ENCODE measurements around the gene PMF1.

PMF1 gene

DNA sequence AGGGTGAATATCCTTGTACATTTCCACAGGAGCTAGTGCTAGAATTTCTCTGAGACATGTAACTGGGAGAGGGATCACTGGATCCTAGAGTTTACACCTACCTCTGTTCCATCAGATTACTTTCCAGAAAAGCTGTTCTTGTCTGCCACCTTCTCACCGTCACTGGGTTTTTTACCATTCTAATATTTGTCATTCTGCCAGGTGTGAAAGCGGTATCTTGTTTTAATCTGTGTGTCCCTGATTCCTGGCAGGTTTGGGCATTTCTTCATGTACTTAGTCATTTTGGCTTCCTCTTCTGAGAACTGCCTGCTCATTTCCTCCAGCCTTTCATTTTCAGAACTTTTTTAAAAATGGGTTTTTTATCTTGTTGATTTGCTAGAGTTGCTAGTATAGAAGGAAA, 5.1 kb downstream of the PMF1 start:
- FAIRE-seq (no peak), DNase-seq (ENCODE audit: insufficient read length, low spot score) (peak; percentile 54)
- TF ChIP-seq POLR2A (IDR thresholded peaks at IDR 0.05; ENCODE audit: low read depth, low read length): no peak

DNA sequence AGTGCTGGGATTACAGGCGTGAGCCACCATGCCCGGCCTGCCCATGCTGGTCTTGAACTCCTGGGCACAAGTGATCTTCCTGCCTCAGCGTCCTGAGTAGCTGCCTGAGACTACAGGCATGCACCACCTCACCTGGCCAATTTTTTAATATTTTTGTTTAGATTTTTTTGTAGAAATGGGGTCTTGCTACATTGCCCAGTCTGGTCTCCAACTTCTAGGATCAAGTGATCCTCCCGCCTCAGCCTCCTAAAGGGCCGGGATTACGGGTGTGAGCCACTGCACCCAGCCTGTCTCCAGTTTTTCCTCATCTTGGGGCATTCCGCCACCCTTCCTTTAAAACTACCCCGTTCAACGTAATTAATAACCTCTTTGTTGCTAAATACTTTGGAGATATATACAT, 7.4 kb downstream of the PMF1 start:
- no peak for TF ChIP-seq POLR2A (IDR thresholded peaks at IDR 0.05; ENCODE audit: low read depth, low read length)
- FAIRE-seq: no peak
- no peak for DNase-seq (ENCODE audit: insufficient read length, low spot score)

DNA sequence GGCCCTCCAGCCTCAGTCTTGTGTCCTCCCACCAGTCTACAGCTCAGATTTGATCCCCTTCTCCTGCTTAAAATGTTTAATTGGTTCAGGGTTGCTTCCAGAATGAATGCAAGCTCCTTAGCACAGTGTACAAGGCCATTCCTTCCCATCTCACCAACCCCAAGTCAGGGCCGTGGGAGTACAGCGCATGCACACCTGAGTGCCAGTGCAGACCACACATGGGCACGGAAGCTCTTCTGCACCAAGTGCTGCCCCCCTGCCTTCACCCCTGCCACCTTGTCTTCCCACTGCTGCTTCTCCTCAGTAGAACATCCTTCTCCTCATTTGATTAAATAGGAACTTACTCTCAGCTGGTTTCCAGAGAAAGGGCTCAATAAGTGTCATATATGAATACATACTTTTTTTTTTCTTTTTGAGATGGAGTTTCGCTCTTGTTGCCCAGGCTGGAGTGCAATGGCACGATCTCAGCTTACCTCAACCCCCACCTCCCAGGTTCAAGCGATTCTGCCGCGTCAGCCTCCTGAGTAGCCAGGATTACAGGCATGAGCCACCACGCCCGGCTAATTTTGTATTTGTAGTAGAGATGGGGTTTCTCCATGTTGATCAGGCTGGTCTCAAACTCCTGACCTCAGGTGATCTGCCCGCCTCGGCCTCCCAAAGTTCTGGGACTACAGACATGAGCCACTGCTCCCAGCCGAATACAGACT, 9.3 kb downstream of the PMF1 start:
- FAIRE-seq (no peak), DNase-seq (ENCODE audit: insufficient read length, low spot score) (no peak)
- TF ChIP-seq POLR2A (IDR thresholded peaks at IDR 0.05; ENCODE audit: low read depth, low read length): no peak

DNA sequence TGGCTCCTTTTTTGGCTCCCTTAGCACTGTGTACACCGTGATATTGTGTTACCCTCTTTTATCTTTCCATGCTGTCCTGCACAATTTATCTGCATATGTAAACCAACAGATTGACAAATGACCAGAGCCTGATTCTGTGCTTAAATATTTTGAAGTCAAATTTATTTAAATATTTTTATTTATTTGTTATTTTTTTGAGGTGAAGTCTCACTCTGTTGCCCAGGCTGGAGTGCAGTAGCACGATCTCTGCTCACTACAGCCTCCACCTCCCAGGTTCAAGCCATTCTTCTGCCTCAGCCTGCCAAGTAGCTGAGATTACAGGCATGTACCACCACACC, 12.8 kb downstream of the PMF1 start:
- DNase-seq (ENCODE audit: insufficient read length, low spot score): no peak
- no peak for TF ChIP-seq POLR2A (IDR thresholded peaks at IDR 0.05; ENCODE audit: low read depth, low read length)
- FAIRE-seq: no peak

DNA sequence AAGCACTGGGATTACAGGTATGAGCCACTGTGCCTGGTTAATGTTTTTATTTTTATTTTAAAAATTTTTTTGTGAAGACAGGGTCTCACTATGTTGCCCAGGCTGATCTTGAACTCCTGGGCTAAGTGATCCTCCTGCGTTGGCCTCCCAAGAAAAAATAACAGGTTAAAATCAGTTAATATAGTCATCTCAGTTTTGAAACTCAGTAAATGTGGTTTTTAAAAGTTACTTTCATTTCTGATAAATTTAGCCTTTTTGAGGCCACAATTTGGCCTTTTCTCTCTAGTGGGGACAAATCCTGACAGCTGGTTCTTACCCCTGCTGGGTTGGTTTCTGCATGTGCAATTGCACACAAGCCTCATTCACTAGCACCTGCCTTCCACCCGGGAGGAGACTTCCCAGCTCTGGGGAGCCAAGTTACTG, 13.3 kb downstream of the PMF1 start:
- FAIRE-seq (no peak), DNase-seq (ENCODE audit: insufficient read length, low spot score) (no peak)
- no peak for TF ChIP-seq POLR2A (IDR thresholded peaks at IDR 0.05; ENCODE audit: low read depth, low read length)

DNA sequence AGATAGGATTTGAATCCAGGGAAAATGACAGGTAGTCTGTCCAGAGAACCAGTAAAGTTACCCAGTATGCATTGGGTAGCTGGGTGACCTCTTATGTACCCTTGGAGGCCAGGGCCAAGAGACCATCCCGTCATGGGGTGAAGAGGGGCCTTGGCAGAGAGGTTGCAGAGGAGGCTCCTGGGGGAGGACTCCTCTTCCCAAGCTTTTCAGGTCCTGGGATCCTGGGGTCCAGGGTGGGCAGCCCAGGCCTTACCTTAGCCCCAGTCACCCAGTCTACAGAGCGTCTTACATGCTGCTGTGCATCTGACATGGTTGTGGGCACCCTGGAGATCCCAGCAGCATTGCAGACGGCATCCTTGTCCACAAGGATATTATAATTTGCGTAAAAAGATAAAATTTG, 14.0 kb downstream of the PMF1 start:
- no peak for DNase-seq (ENCODE audit: insufficient read length, low spot score)
- TF ChIP-seq POLR2A (IDR thresholded peaks at IDR 0.05; ENCODE audit: low read depth, low read length): no peak
- no peak for FAIRE-seq

DNA sequence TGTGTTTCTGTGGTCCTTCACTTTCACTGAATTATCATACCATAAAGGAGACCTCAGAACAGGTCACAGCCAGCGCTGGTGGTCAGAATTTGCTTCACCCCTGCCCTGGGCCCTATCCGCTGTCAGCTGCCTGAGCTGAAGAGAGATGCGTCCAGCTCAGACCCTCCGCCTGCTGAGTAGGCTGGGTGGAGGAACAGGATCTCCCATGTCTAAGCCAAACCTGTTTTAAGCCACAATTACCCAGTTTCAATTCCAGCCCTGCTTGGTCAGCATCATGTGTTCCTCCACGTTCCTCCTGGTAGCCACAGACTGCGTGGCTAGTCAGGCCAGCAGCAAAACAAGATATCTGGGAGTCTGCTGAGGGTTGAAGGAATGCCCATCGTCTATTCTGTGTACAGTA, 15.7 kb downstream of the PMF1 start:
- FAIRE-seq: no peak

DNA sequence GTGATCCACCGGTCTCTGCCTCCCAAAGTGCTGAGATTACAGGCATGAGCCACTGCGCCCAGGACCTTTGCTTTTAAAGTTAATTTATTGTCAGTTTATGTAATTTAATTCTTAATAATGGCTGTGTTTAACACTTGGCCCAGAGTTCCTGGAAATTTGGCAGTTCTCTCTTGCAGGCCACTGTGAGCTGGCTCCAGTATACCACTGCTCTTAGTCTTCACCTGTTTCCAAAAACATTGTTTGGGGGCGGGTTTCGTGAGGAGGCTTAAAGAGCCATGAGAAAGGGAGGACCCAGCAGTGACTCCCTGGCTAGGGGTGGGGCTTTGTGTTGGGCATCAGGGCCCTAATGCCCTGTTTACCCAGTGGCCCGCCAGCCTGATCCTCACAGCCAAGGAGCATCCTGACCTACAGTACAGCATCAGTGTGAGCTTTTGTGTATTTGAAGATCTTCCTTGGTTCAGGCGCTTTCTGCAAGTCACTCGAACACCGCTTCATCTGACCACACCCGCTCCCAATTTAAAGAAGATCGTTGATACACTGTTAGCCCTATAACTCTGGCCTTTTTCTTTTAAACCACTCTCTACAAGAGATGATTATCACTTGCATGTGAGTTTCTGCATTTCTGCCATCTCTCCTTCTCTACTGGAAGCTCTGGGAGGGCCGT, 17.1 kb downstream of the PMF1 start:
- no peak for FAIRE-seq
- DNase-seq (ENCODE audit: insufficient read length, low spot score): no peak
- no peak for TF ChIP-seq POLR2A (IDR thresholded peaks at IDR 0.05; ENCODE audit: low read depth, low read length)

More for the DNA sequence above, 15.7 kb downstream of the PMF1 start:
- no peak for DNase-seq (ENCODE audit: insufficient read length, low spot score)
- TF ChIP-seq POLR2A (IDR thresholded peaks at IDR 0.05; ENCODE audit: low read depth, low read length): no peak

DNA sequence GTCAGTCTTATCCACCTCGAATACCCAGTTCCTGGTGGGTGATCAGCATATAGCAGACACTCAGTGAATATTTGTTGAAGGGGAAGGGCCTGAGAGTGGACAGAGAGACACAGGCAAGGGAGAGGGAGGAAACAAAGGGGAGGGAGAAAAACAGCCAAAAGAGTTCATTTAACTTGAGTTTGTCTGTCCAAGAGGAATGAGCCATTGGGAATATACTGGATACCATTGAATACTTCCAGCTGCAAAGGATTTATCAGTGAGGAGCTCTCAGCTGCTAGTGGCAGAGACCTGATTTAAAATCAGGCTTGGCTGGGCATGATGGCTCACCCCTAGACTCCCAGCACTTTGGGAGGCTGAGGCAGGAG, 17.6 kb downstream of the PMF1 start:
- no peak for TF ChIP-seq POLR2A (IDR thresholded peaks at IDR 0.05; ENCODE audit: low read depth, low read length)
- FAIRE-seq (no peak), DNase-seq (ENCODE audit: insufficient read length, low spot score) (no peak)

DNA sequence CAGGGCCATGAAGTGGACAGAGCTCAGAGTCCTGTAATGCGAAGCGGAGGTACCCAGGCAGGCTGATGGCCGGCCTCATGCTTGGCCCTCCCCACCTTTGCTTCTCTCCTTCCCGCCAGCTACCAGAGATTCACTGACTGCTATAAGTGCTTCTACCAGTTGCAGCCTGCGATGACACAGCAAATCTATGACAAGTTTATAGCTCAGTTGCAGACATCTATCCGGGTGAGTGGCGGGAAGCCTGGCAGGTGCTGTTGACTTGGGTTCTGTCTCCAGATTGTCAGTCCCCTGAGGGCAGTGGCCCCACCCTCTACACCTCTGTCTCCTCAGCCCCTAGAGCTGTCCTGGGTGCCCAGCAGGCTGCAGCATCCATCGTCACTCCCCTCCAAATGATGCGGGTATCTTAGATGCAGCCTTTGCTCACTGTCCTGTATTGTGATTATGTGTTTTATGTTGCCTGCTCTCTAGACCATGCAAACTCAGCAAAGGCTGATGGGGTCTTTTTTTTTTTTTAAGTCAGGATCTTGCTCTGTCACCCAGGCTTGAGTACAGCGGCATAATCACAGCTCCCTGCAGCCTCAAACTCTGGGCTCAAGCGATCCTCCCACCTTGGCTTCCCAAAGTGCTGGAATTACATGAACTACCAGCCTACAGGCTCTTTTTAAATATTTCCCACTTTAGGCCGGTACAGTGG, 19.5 kb downstream of the PMF1 start:
- no peak for FAIRE-seq
- DNase-seq (ENCODE audit: insufficient read length, low spot score): no peak
- no peak for TF ChIP-seq POLR2A (IDR thresholded peaks at IDR 0.05; ENCODE audit: low read depth, low read length)

DNA sequence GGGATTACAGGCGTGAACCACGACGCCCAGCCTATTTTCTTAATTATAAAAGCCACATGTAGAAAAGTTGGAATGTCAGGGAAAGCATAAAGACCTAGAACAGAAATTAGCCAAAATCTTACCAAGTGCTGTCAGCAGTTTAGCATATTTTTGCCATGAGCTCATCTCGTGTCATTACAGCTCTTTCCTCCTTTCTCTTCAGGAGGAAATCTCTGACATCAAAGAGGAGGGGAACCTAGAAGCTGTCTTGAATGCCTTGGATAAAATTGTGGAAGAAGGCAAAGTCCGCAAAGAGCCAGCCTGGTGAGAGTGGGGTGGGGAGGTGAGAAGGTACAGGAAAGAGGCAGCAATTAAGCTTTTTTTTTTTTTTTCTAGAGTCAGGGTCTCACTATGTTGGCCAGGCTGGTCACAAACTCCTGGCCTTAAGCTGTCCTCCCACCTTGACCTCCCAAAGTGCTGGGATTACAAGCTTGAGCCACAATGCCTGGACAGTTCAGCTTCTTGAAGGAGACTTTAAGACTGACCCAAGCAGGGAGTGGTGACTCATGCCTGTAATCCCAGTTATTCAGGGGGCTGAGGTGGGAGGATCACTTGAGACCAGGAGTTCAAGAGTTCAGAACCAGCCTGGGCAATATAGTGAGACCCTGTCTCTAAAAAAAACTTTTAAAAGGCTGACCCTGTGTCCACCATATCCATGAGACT, 20.8 kb downstream of the PMF1 start:
- peak; percentile 75 for DNase-seq (ENCODE audit: insufficient read length, low spot score)
- TF ChIP-seq POLR2A (IDR thresholded peaks at IDR 0.05; ENCODE audit: low read depth, low read length): no peak
- no peak for FAIRE-seq

DNA sequence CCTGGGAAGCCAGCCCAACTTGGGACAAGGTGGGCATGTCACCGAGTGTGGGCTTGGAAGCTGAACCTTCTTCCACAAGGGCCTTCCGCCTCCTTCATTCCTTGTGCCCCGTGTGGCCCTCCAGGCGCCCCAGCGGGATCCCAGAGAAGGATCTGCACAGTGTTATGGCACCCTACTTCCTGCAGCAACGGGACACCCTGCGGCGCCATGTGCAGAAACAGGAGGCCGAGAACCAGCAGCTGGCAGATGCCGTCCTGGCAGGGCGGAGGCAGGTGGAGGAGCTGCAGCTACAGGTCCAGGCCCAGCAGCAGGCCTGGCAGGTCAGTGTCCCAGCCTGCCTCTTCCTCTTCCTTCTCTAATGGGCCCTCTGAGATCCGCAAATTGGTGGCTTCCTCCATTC, 23.4 kb downstream of the PMF1 start:
- FAIRE-seq: no peak
- TF ChIP-seq POLR2A (IDR thresholded peaks at IDR 0.05; ENCODE audit: low read depth, low read length): no peak

DNA sequence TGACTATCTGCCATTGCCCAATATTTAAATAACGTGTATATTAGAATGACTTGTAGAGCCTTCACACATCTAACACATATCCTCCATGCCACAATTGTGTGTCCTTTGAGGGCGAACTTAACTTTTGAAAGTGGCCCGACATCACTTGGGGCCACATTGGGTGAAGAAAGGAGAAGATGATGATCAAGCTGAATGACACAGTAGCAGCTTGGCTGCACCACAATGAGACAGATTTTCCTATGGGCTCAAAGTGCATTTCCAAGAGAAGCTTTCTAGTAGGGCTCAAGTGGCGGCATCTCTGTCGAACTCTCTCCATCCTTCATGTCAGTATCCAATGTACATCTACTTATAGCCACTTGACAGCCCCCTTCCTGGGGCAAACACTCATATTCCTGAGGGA, 25.4 kb downstream of the PMF1 start:
- no peak for DNase-seq (ENCODE audit: insufficient read length, low spot score)
- no peak for TF ChIP-seq POLR2A (IDR thresholded peaks at IDR 0.05; ENCODE audit: low read depth, low read length)
- FAIRE-seq: no peak

More for the DNA sequence above, 23.4 kb downstream of the PMF1 start:
- no peak for DNase-seq (ENCODE audit: insufficient read length, low spot score)

DNA sequence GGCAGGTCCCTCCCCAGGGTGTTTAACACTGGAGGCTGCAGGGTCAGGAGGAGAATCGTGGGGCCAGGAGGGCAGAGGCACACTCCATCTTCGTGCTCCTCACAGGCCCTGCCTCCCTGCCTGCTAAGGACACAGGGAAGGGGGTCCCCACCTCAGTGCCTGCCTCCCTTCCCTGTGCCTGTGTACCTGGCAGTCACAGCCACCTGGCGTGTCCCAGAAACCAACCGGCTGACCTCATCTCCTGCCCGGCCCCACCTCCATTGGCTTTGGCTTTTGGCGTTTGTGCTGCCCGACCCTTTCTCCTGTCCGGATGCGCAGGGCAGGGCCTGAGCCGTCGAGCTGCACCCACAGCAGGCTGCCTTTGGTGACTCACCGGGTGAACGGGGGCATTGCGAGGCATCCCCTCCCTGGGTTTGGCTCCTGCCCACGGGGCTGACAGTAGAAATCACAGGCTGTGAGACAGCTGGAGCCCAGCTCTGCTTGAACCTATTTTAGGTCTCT, 28.6 kb downstream of the PMF1 start:
- FAIRE-seq (peak; percentile 65), DNase-seq (ENCODE audit: insufficient read length, low spot score) (peak; percentile 99)
- 0 out of 2 replicates have a peak, but pooled peaks have one; percentile 8 for TF ChIP-seq POLR2A (IDR thresholded peaks at IDR 0.05; ENCODE audit: low read depth, low read length)
